Activated naive CD4-positive, alpha-beta T cell treated with anti-CD3 and anti-CD28 coated beads, Interleukin-2, amount 10 ng/mL, durations not matched to agents 7 days and 5 days (primary cell): Measurements from ENCODE around the gene DFFB.
A peak's percentile ranks its signal among the peaks of the same experiment; 100 is the strongest.

Source experiments
- CTCF ChIA-PET: fragments of 350-600 bp; sonication (Branson Sonifier 250); formaldehyde crosslinking; loops from one replicate; lab custom pipeline; 2021; ENCODE audit warnings: antibody characterized with exemption; lab: Charles Lee
- DNase-seq: peaks from one replicate; pipeline ENCODE4 v3.0.0-alpha.2; 2020
- H3K27ac Mint-ChIP-seq: one replicate; pipeline ENCODE4 v1.8.0; 2021; ENCODE audit warnings: mild to moderate bottlenecking, moderate library complexity, mixed read lengths
- H3K27me3 Mint-ChIP-seq: one replicate; pipeline ENCODE4 v1.8.0; 2021; ENCODE audit warnings: mild to moderate bottlenecking, mixed read lengths
- H3K36me3 Mint-ChIP-seq: one replicate; pipeline ENCODE4 v1.8.0; 2021; ENCODE audit warnings: mixed read lengths
- H3K4me1 Mint-ChIP-seq: one replicate; pipeline ENCODE4 v1.8.0; 2021; ENCODE audit warnings: mixed read lengths
- H3K4me3 Mint-ChIP-seq: one replicate; pipeline ENCODE4 v1.8.0; 2021; ENCODE audit warnings: mild to moderate bottlenecking, moderate library complexity, mixed read lengths
- H3K9me3 Mint-ChIP-seq: one replicate; pipeline ENCODE4 v1.8.0; 2021; ENCODE audit warnings: mixed read lengths

The DFFB gene

GRCh38 chr1:3821004-3821403 is 36.3 kb upstream of the DFFB start:
- no peak overlapping the region for H3K4me3 Mint-ChIP-seq
- H3K27me3 Mint-ChIP-seq, result no peaks in the 10 kb centered on the region
- no peak overlapping the region for H3K27ac Mint-ChIP-seq
- H3K36me3 Mint-ChIP-seq, result peaks cover 17% of the 10 kb centered on the region
- DNase-seq, result no peak
- no peaks in the 10 kb centered on the region for H3K9me3 Mint-ChIP-seq
- CTCF ChIA-PET, result interaction anchor here (1.2 to 1.4 kb wide), 2 partner anchors 19 to 22 kb away, joined by 3 read pairs; no protein-coding TSS in a partner anchor
- H3K4me1 Mint-ChIP-seq, result no peaks in the 10 kb centered on the region

- CTCF ChIA-PET, result interaction anchor here (1.2 to 1.4 kb wide), 3 partner anchors 12 to 22 kb away, joined by 3 to 4 read pairs (median 3); no protein-coding TSS in a partner anchor
- Mint-ChIP-seq H3K9me3 (no peaks in the 10 kb centered on the region), H3K27me3 (no peaks in the 10 kb centered on the region), H3K4me1 (no peaks in the 10 kb centered on the region), H3K36me3 (peaks cover 17% of the 10 kb centered on the region), H3K27ac (no peak overlapping the region), H3K4me3 (no peak overlapping the region)
- no peak for DNase-seq
Measured at GRCh38 chr1:3821447-3821846, 35.8 kb upstream of the DFFB start.

GRCh38 chr1:3821908-3822307 is 35.4 kb upstream of the DFFB start:
- Mint-ChIP-seq H3K9me3 (no peaks in the 10 kb centered on the region), H3K27ac (no peak overlapping the region), H3K4me1 (no peaks in the 10 kb centered on the region), H3K36me3 (peaks cover 17% of the 10 kb centered on the region), H3K4me3 (no peak overlapping the region), H3K27me3 (no peaks in the 10 kb centered on the region)
- CTCF ChIA-PET, result interaction anchor here (1.2 kb wide), 2 partner anchors 12 to 22 kb away, joined by 3 to 4 read pairs; no protein-coding TSS in a partner anchor
- no peak for DNase-seq

GRCh38 chr1:3822421-3822820 is 34.9 kb upstream of the DFFB start:
- no peak for DNase-seq

GRCh38 chr1:3824650-3825049 is 32.6 kb upstream of the DFFB start:
- no peak for DNase-seq
- CTCF ChIA-PET, result no interaction called here
- no peak overlapping the region for H3K4me3 Mint-ChIP-seq
- no peaks in the 10 kb centered on the region for H3K9me3 Mint-ChIP-seq
- H3K27me3 Mint-ChIP-seq, result no peaks in the 10 kb centered on the region
- peak overlapping the region; percentile 73 for H3K27ac Mint-ChIP-seq
- peaks cover 26% of the 10 kb centered on the region for H3K36me3 Mint-ChIP-seq
- H3K4me1 Mint-ChIP-seq, result no peaks in the 10 kb centered on the region

More at GRCh38 chr1:3822421-3822820, 34.9 kb upstream of the DFFB start:
- H3K4me1 Mint-ChIP-seq, result no peaks in the 10 kb centered on the region
- CTCF ChIA-PET, result interaction anchor here (1.2 kb wide), 1 partner anchor 13 kb away, joined by 4 read pairs; no protein-coding TSS in a partner anchor
- H3K27me3 Mint-ChIP-seq, result no peaks in the 10 kb centered on the region
- H3K27ac Mint-ChIP-seq, result no peak overlapping the region
- peaks cover 17% of the 10 kb centered on the region for H3K36me3 Mint-ChIP-seq
- no peaks in the 10 kb centered on the region for H3K9me3 Mint-ChIP-seq
- H3K4me3 Mint-ChIP-seq, result no peak overlapping the region

- CTCF ChIA-PET, result no interaction called here
- H3K4me3 Mint-ChIP-seq, result no peak overlapping the region
- H3K27me3 Mint-ChIP-seq, result no peaks in the 10 kb centered on the region
- peaks cover 27% of the 10 kb centered on the region for H3K36me3 Mint-ChIP-seq
- DNase-seq, result no peak
- H3K9me3 Mint-ChIP-seq, result no peaks in the 10 kb centered on the region
- no peaks in the 10 kb centered on the region for H3K4me1 Mint-ChIP-seq
- H3K27ac Mint-ChIP-seq, result no peak overlapping the region
Measured at GRCh38 chr1:3825356-3825755, 31.9 kb upstream of the DFFB start.

- no peak overlapping the region for H3K4me3 Mint-ChIP-seq
- H3K27me3 Mint-ChIP-seq, result no peaks in the 10 kb centered on the region
- no peak overlapping the region for H3K27ac Mint-ChIP-seq
- DNase-seq, result no peak
- H3K4me1 Mint-ChIP-seq, result no peaks in the 10 kb centered on the region
- CTCF ChIA-PET, result no interaction called here
- peaks cover 33% of the 10 kb centered on the region for H3K36me3 Mint-ChIP-seq
- no peaks in the 10 kb centered on the region for H3K9me3 Mint-ChIP-seq
Measured at GRCh38 chr1:3827813-3828307, 29.4 kb upstream of the DFFB start.

GRCh38 chr1:3828391-3828790 is 28.9 kb upstream of the DFFB start:
- Mint-ChIP-seq H3K9me3 (no peaks in the 10 kb centered on the region), H3K27ac (no peak overlapping the region), H3K27me3 (no peaks in the 10 kb centered on the region), H3K4me3 (no peak overlapping the region), H3K4me1 (no peaks in the 10 kb centered on the region), H3K36me3 (peaks cover 36% of the 10 kb centered on the region)
- no peak for DNase-seq
- CTCF ChIA-PET, result no interaction called here

- H3K4me1 Mint-ChIP-seq, result no peaks in the 10 kb centered on the region
- peaks cover 41% of the 10 kb centered on the region for H3K36me3 Mint-ChIP-seq
- no peak overlapping the region for H3K4me3 Mint-ChIP-seq
- CTCF ChIA-PET, result no interaction called here
- H3K9me3 Mint-ChIP-seq, result no peaks in the 10 kb centered on the region
- H3K27ac Mint-ChIP-seq, result no peak overlapping the region
- H3K27me3 Mint-ChIP-seq, result no peaks in the 10 kb centered on the region
- no peak for DNase-seq
Measured at GRCh38 chr1:3831689-3832088, 25.6 kb upstream of the DFFB start.

- H3K27me3 Mint-ChIP-seq, result no peaks in the 10 kb centered on the region
- H3K9me3 Mint-ChIP-seq, result peaks cover 9% of the 10 kb centered on the region
- H3K27ac Mint-ChIP-seq, result no peak overlapping the region
- no peak for DNase-seq
- H3K4me3 Mint-ChIP-seq, result no peak overlapping the region
- CTCF ChIA-PET, result no interaction called here
- H3K4me1 Mint-ChIP-seq, result no peaks in the 10 kb centered on the region
- H3K36me3 Mint-ChIP-seq, result peaks cover 59% of the 10 kb centered on the region
Measured at GRCh38 chr1:3834701-3835100, 22.6 kb upstream of the DFFB start.

- peaks cover 62% of the 10 kb centered on the region for H3K36me3 Mint-ChIP-seq
- no peak overlapping the region for H3K4me3 Mint-ChIP-seq
- no peak for DNase-seq
- H3K27me3 Mint-ChIP-seq, result no peaks in the 10 kb centered on the region
- peaks cover 9% of the 10 kb centered on the region for H3K9me3 Mint-ChIP-seq
- no peaks in the 10 kb centered on the region for H3K4me1 Mint-ChIP-seq
- CTCF ChIA-PET, result no interaction called here
- H3K27ac Mint-ChIP-seq, result no peak overlapping the region
Measured at GRCh38 chr1:3836421-3836820, 20.9 kb upstream of the DFFB start.

- no peak overlapping the region for H3K27ac Mint-ChIP-seq
- H3K36me3 Mint-ChIP-seq, result peaks cover 61% of the 10 kb centered on the region
Measured at GRCh38 chr1:3837200-3837599, 20.1 kb upstream of the DFFB start.

GRCh38 chr1:3837685-3838084 is 19.6 kb upstream of the DFFB start:
- Mint-ChIP-seq H3K4me1 (no peaks in the 10 kb centered on the region), H3K4me3 (no peak overlapping the region), H3K36me3 (peaks cover 61% of the 10 kb centered on the region), H3K27ac (no peak overlapping the region), H3K27me3 (no peaks in the 10 kb centered on the region), H3K9me3 (peaks cover 9% of the 10 kb centered on the region)
- CTCF ChIA-PET, result no interaction called here
- DNase-seq, result no peak

More at GRCh38 chr1:3837200-3837599, 20.1 kb upstream of the DFFB start:
- H3K4me1 Mint-ChIP-seq, result no peaks in the 10 kb centered on the region
- H3K27me3 Mint-ChIP-seq, result no peaks in the 10 kb centered on the region
- H3K4me3 Mint-ChIP-seq, result no peak overlapping the region
- peaks cover 9% of the 10 kb centered on the region for H3K9me3 Mint-ChIP-seq
- DNase-seq, result no peak
- CTCF ChIA-PET, result no interaction called here

- no peak overlapping the region for H3K27ac Mint-ChIP-seq
- no peaks in the 10 kb centered on the region for H3K27me3 Mint-ChIP-seq
- CTCF ChIA-PET, result no interaction called here
- H3K9me3 Mint-ChIP-seq, result peaks cover 9% of the 10 kb centered on the region
- H3K4me1 Mint-ChIP-seq, result no peaks in the 10 kb centered on the region
- H3K4me3 Mint-ChIP-seq, result no peak overlapping the region
- peaks cover 64% of the 10 kb centered on the region for H3K36me3 Mint-ChIP-seq
- DNase-seq, result no peak
Measured at GRCh38 chr1:3838788-3839187, 18.5 kb upstream of the DFFB start.

- Mint-ChIP-seq H3K27me3 (no peaks in the 10 kb centered on the region), H3K27ac (no peak overlapping the region), H3K4me1 (no peaks in the 10 kb centered on the region), H3K36me3 (peaks cover 59% of the 10 kb centered on the region), H3K4me3 (no peak overlapping the region), H3K9me3 (peaks cover 9% of the 10 kb centered on the region)
- CTCF ChIA-PET, result no interaction called here
- no peak for DNase-seq
Measured at GRCh38 chr1:3841491-3841890, 15.8 kb upstream of the DFFB start.
